ENCODE results near the gene CTNND1. TPM values are rescaled to one million over a fixed set of nuclear protein-coding genes. Genes with fewer than 3 reads are reported as not detected.

CTNND1 gene
- total RNA-seq, 1 donor from 2014 or later, result 135 TPM

DNA sequence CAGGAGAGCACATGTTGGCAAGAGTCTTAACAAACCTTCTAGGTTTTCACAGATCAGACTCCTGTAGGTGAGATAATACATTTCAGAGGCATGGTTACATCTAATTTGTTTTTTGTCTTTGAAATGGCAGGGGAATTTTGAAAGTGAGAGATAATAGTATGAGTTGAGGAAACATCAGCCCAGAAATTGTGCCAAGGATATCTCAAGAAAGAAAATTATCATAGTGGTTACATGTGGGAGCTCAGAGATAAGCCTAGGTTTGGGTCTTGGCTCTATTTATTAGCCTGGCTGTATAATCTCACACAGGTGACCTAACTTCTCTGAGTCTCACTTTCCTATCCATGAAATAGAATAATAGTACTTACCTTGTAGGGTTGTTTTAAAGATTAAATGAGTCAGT, 10.4 kb upstream of the CTNND1 start:
- no peak overlapping the region for H3K4me2 ChIP-seq
- H3F3A ChIP-seq (ENCODE audit: low read depth), result peaks cover 27% of the 10 kb centered on the region
- no peak overlapping the region for H3K4me3 ChIP-seq
- H3K79me2 ChIP-seq (ENCODE audit: low read depth), result no peaks in the 10 kb centered on the region
- H3K27me3 Mint-ChIP-seq (ENCODE audit: insufficient read depth, low read depth), result no peaks in the 10 kb centered on the region
- no peaks in the 10 kb centered on the region for H3K36me3 ChIP-seq
- peaks cover 3% of the 10 kb centered on the region for H3K4me1 Mint-ChIP-seq
- H3K4me1 ChIP-seq, result no peaks in the 10 kb centered on the region
- H2AFZ ChIP-seq (replicated peaks), result no peak overlapping the region
- no peaks in the 10 kb centered on the region for H3K9me3 ChIP-seq (ENCODE audit: low read depth)
- H3K36me3 Mint-ChIP-seq, result peaks cover 3% of the 10 kb centered on the region
- no peak for DNase-seq (ENCODE audit: low spot score)
- H3K27me3 ChIP-seq, result no peaks in the 10 kb centered on the region
- H3K27ac ChIP-seq, result peak overlapping the region; percentile 29
- TF ChIP-seq EZH2 (IDR thresholded peaks at IDR 0.05), result no peak
- TF ChIP-seq, protein P1, sequence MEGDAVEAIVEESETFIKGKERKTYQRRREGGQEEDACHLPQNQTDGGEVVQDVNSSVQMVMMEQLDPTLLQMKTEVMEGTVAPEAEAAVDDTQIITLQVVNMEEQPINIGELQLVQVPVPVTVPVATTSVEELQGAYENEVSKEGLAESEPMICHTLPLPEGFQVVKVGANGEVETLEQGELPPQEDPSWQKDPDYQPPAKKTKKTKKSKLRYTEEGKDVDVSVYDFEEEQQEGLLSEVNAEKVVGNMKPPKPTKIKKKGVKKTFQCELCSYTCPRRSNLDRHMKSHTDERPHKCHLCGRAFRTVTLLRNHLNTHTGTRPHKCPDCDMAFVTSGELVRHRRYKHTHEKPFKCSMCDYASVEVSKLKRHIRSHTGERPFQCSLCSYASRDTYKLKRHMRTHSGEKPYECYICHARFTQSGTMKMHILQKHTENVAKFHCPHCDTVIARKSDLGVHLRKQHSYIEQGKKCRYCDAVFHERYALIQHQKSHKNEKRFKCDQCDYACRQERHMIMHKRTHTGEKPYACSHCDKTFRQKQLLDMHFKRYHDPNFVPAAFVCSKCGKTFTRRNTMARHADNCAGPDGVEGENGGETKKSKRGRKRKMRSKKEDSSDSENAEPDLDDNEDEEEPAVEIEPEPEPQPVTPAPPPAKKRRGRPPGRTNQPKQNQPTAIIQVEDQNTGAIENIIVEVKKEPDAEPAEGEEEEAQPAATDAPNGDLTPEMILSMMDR (IDR thresholded peaks at IDR 0.05), result no peak
- no peak for TF ChIP-seq EZH2phosphoT487 (IDR thresholded peaks at IDR 0.05)
- no peak overlapping the region for H3K4me3 Mint-ChIP-seq
- H3K9me3 Mint-ChIP-seq, result no peaks in the 10 kb centered on the region
- no peak overlapping the region for H3K27ac Mint-ChIP-seq
- H4K20me1 ChIP-seq (ENCODE audit: low read depth), result no peaks in the 10 kb centered on the region
- H3K9ac ChIP-seq, result no peak overlapping the region

DNA sequence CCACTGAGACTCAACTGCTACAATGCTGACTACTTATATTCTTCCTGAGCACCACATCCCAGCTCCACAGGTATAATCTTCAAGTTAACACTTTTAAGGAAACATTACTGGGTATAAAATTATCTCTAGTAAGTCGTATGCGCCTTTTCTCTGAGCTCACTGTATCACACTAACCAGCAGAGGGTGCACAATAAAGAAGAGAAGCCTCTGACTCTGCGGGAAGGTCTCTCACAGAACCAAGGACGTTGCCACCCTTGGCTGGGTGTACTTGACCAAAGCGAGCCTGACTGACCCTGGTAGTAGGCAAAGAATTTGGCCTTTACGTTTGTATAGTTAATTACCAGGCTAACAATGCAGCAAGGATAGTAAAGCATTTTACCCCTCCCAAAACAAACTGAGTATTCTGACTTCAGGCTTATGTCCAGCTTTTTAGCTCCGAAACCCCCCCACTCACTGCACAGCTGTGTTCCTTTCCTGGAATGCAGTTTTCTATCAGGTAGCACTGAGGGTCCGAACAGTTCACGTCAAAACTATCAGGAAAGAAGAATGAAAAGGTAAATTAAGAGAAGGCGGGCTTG, 9.8 kb upstream of the CTNND1 start, which contains the start of gene BTBD18:
TSS of gene BTBD18 (minus strand) at position 144 of the 578 bp plus-strand sequence. CDS start 631 bp downstream, outside the sequence.
- no peak within 1 kb of the TSS for H3K4me3 Mint-ChIP-seq
- Histone ChIP-seq H3K4me1 (no peaks in the 10 kb centered on the region), H3K27ac (peak within 1 kb of the TSS; percentile 29), H4K20me1 (ENCODE audit: low read depth) (no peaks in the 10 kb centered on the region), H3K36me3 (no peaks in the 10 kb centered on the region), H3F3A (ENCODE audit: low read depth) (peaks cover 26% of the 10 kb centered on the region), H3K9ac (no peak within 1 kb of the TSS), H3K4me2 (no peak within 1 kb of the TSS), H2AFZ (replicated peaks) (no peak within 1 kb of the TSS), H3K27me3 (no peaks in the 10 kb centered on the region), H3K9me3 (ENCODE audit: low read depth) (no peaks in the 10 kb centered on the region), H3K79me2 (ENCODE audit: low read depth) (no peaks in the 10 kb centered on the region), H3K4me3 (no peak within 1 kb of the TSS)
- H3K27me3 Mint-ChIP-seq (ENCODE audit: insufficient read depth, low read depth), result no peaks in the 10 kb centered on the region
- TF ChIP-seq EZH2 (IDR thresholded peaks at IDR 0.05) (no peak), EZH2phosphoT487 (IDR thresholded peaks at IDR 0.05) (no peak)
- TF ChIP-seq, protein P1 (IDR thresholded peaks at IDR 0.05), result peak; percentile 63
- H3K9me3 Mint-ChIP-seq, result no peaks in the 10 kb centered on the region
- DNase-seq (ENCODE audit: low spot score), result peak; percentile 70
- H3K27ac Mint-ChIP-seq, result no peak within 1 kb of the TSS
- peaks cover 3% of the 10 kb centered on the region for H3K36me3 Mint-ChIP-seq
- H3K4me1 Mint-ChIP-seq, result peaks cover 3% of the 10 kb centered on the region

DNA sequence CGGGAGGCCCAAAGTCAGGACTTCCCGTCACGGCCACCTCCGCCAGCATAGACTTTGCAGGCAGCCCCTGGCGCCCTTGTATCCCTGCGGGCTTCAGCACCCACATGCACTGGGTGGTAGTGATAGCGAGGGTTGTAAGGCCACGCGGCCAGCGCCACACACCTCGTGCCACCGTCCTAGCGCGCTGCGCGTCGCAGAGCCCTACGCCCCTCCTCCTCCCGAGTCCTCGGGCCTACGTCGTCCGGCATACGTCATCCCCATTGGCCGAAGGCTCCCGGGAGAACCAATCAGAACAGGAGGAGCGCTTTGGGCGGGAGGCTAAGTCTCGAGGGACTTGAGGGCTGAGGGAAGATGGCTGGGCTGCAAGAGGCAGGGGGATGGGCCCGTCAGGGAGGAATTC, 8.6 kb upstream of the CTNND1 start:
- no peaks in the 10 kb centered on the region for H3K4me1 ChIP-seq
- H3F3A ChIP-seq (ENCODE audit: low read depth), result peaks cover 21% of the 10 kb centered on the region
- H3K4me2 ChIP-seq, result no peak overlapping the region
- H2AFZ ChIP-seq (replicated peaks), result no peak overlapping the region
- DNase-seq (ENCODE audit: low spot score), result no peak
- no peaks in the 10 kb centered on the region for H4K20me1 ChIP-seq (ENCODE audit: low read depth)
- no peak overlapping the region for H3K27ac Mint-ChIP-seq
- H3K9me3 ChIP-seq (ENCODE audit: low read depth), result no peaks in the 10 kb centered on the region
- H3K36me3 ChIP-seq, result no peaks in the 10 kb centered on the region
- H3K4me3 Mint-ChIP-seq, result no peak overlapping the region
- no peak overlapping the region for H3K4me3 ChIP-seq
- H3K9ac ChIP-seq, result no peak overlapping the region
- peaks cover 3% of the 10 kb centered on the region for H3K4me1 Mint-ChIP-seq
- no peaks in the 10 kb centered on the region for H3K27me3 ChIP-seq
- TF ChIP-seq, protein P1 (IDR thresholded peaks at IDR 0.05), result no peak
- TF ChIP-seq EZH2phosphoT487 (IDR thresholded peaks at IDR 0.05) (no peak), EZH2 (IDR thresholded peaks at IDR 0.05) (no peak)
- no peaks in the 10 kb centered on the region for H3K36me3 Mint-ChIP-seq
- no peak overlapping the region for H3K27ac ChIP-seq
- H3K27me3 Mint-ChIP-seq (ENCODE audit: insufficient read depth, low read depth), result no peaks in the 10 kb centered on the region
- H3K79me2 ChIP-seq (ENCODE audit: low read depth), result no peaks in the 10 kb centered on the region
- H3K9me3 Mint-ChIP-seq, result no peaks in the 10 kb centered on the region
